SK-MEL-5 (cell line): Measurements from ENCODE around the gene LRRC8A. TPM values are rescaled to one million over a fixed set of nuclear protein-coding genes. Genes with fewer than 3 reads are reported as not detected.

Experiments used
- DNase-seq: peaks from one replicate; pipeline ENCODE4 v3.0.0-alpha.2; 2016; ENCODE audit warnings: low read depth, low spot score
- in situ Hi-C: cut with HindIII; loops from 2 replicates; pipeline ENCODE4 v1.10.0; 2016; ENCODE audit warnings: low sequenced_read_pairs, high pct_unique_total_duplicates, low pct_unique_long_range_greater_than_20kb
- total RNA-seq: library from RNA; depleted of rRNA; stranded (reverse); fragments of >200 nt; shearing (Covaris generic); gene quantifications from 2 replicates; pipeline ENCODE4 v1.2.3, GENCODE V29; 2014

The LRRC8A gene
- total RNA-seq, 1 experiment from 2014 or later, result 36.0 TPM

DNA sequence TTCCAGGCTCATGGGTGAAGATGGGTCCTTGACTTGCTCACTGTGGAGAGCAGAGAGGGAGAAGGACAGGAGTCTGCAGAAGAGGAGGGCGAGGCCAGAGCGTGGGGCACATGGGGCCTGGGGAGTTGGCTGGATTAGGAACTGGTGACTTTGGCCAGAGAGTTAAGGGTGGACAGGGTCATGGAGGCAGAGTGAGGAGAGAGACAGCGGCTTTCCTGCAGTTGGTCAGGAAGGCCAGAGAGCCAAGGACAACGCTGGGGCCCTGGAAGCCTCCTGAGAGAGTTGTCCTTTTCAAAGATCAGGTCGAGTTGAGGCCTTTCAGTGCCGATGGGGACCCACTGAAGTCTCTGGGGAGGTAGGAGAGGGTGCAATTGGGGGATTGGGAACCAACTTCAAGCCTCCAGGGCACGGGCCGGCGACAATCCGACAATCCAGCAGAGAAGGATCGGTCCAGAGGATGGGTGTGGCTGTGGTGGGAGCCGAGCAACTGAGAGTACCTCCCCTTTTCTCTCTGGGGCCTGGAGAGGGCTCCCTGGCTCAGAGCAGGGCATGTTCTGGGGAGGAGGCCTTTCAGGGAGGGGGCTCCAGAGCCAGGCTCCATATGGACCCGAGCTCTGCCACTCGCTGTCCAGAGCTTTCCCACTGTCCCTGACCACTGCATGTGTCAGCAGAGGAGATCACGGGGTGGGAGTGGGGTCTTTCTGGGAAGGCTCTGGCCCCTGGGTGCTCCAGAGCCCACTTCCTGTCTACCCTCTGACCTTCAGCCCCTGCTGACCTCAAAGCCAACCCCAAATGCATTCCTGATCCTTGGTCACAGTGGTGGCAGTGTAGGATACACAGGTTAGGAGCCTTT, 31.3 kb downstream of the LRRC8A start:
- in situ Hi-C loops, result no loop called here
- DNase-seq, result no peak

DNA sequence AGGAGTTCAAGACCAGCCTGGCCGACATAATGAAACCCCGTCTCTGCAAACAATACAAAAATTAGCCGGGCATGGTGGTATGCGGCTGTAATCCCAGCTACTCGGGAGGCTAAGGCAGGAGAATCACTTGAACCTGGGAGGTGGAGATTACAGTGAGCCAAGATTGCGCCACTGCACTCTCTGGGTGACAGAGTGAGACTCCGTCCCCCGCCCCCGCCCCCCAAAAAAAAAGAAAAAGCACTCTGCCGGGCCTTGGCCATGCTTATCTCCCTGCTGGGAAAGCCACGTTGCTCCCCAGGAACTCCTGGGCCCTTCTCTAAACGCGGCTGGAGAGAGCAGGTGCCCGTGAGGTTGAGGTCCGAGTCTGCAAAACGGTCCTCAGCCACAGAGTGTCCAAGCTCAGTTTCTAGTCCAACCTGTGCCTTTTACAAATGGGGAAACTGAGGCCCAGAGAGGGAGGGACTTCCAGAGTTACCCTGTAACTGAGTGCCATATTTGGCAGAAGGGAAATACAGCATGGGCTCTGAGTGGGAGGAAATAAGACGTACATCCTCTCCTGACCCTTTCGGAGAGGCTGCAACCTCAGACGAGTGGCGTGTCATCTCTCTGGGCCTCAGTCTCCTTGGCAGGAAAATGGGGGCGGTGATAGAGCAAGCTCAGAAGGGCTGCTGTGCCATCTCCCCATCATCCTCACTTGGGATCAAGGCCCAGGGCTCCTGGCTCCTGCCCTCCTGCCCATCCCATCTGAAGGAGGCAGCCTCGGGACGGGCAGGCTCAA, 32.3 kb downstream of the LRRC8A start:
- in situ Hi-C loops, result no loop called here
- DNase-seq, result no peak

DNA sequence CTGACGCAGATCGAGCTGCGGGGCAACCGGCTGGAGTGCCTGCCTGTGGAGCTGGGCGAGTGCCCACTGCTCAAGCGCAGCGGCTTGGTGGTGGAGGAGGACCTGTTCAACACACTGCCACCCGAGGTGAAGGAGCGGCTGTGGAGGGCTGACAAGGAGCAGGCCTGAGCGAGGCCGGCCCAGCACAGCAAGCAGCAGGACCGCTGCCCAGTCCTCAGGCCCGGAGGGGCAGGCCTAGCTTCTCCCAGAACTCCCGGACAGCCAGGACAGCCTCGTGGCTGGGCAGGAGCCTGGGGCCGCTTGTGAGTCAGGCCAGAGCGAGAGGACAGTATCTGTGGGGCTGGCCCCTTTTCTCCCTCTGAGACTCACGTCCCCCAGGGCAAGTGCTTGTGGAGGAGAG, 34.3 kb downstream of the LRRC8A start:
- in situ Hi-C loops, result no loop called here
- no peak for DNase-seq

DNA sequence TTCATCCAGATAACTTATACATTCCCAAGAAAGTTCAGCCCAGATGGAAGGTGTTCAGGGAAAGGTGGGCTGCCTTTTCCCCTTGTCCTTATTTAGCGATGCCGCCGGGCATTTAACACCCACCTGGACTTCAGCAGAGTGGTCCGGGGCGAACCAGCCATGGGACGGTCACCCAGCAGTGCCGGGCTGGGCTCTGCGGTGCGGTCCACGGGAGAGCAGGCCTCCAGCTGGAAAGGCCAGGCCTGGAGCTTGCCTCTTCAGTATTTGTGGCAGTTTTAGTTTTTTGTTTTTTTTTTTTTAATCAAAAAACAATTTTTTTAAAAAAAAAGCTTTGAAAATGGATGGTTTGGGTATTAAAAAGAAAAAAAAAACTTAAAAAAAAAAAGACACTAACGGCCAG, 34.8 kb downstream of the LRRC8A start:
- no peak for DNase-seq
- in situ Hi-C loops, result no loop called here

DNA sequence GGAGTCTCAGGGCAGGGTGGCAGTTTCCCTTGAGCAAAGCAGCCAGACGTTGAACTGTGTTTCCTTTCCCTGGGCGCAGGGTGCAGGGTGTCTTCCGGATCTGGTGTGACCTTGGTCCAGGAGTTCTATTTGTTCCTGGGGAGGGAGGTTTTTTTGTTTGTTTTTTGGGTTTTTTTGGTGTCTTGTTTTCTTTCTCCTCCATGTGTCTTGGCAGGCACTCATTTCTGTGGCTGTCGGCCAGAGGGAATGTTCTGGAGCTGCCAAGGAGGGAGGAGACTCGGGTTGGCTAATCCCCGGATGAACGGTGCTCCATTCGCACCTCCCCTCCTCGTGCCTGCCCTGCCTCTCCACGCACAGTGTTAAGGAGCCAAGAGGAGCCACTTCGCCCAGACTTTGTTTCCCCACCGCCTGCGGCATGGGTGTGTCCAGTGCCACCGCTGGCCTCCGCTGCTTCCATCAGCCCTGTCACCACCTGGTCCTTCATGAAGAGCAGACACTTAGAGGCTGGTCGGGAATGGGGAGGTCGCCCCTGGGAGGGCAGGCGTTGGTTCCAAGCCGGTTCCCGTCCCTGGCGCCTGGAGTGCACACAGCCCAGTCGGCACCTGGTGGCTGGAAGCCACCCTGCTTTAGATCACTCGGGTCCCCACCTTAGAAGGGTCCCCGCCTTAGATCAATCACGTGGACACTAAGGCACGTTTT, 35.4 kb downstream of the LRRC8A start:
- no peak for DNase-seq
- in situ Hi-C loops, result no loop called here

DNA sequence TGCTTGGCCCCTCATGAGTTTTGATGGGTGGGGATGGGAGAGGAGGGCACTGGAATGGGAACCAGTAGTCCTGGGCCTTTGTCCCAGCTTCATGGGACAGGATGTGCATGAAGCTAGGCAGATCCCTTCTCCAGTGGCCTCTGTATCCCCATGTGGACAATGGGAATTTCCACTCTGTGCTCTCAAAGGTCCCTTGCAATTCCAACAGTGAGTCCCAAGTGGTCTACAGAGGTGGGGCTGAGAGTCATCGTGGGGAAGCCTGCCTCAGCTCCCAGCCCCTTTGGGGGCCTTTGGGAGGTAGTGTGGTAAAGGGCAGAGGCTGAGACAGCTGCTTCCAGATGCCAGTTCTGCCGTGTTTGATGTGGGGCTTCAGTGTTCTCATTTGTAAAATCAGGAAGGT, 37.0 kb downstream of the LRRC8A start:
- in situ Hi-C loops, result no loop called here
- no peak for DNase-seq

DNA sequence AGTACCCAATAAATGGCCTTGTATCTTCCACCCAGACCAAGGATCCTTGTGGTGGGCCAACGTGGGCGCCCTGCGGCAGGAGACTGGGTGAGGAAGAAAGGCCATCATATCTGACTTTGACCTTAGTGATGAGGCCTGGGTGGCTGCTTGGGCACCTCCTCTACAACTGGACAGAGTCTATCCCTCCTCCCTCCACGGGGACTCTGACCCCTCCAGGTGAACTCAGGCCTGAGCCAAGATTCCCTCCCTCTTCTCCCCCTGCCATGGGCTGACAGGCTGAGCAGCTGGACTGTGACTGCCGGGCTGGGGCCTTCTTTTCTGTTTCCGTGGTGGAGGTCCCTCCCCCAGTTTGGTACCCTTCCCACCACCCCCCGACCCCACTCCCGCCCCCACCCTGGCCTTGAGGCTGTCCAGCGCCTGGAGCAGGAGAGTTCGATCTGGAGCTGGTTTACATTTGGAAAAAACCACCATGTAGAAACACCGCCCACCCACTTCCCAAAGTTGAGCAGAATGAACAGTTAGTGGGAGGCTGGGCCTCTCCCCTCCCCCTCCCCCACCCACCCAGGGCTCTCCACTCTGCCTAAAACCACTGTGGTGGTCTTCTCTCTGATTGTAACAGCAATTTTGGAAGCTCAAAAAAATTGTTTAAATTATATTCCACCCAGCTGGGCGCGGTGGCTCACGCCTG, 37.6 kb downstream of the LRRC8A start:
- no peak for DNase-seq
- in situ Hi-C loops, result no loop called here

DNA sequence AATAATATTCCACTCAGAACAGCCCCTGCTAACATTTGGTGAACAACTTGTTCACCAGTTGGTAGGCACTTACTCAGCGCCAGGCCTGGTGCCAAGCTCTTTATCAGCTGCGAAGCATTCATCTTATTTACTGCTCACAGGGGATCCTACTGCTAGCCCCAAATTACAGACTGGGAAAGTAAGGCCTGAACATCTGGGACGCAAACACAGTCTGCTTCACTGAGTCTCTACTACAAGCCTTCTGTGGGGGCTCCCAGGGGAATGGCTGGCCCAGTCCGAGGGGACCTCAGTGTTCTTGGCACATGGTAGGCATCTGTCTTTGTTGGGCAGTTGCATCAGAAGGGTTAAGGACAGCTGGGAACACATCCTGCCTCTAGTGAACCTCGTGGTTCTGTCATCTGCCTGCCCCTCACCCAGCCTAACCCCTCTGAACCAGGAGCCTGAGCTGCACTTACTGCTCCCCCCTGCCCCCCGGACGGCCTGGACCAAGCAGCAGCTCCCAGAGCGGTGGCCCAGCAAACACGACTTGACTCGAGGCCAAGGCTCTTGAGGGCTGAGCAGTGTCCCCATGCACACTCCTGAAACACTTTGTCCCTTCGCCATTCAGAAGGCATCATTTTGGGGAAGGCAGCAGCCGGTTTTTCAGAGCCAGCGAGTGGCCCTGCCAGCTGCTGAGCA, 38.6 kb downstream of the LRRC8A start, which contains the start of gene PHYHD1:
PHYHD1 (plus strand) TSS at position 602 of the 678 bp plus-strand sequence. CDS start 1,342 bp downstream, outside the sequence.
- in situ Hi-C loops, result no loop called here
- DNase-seq, result peak; percentile 18

DNA sequence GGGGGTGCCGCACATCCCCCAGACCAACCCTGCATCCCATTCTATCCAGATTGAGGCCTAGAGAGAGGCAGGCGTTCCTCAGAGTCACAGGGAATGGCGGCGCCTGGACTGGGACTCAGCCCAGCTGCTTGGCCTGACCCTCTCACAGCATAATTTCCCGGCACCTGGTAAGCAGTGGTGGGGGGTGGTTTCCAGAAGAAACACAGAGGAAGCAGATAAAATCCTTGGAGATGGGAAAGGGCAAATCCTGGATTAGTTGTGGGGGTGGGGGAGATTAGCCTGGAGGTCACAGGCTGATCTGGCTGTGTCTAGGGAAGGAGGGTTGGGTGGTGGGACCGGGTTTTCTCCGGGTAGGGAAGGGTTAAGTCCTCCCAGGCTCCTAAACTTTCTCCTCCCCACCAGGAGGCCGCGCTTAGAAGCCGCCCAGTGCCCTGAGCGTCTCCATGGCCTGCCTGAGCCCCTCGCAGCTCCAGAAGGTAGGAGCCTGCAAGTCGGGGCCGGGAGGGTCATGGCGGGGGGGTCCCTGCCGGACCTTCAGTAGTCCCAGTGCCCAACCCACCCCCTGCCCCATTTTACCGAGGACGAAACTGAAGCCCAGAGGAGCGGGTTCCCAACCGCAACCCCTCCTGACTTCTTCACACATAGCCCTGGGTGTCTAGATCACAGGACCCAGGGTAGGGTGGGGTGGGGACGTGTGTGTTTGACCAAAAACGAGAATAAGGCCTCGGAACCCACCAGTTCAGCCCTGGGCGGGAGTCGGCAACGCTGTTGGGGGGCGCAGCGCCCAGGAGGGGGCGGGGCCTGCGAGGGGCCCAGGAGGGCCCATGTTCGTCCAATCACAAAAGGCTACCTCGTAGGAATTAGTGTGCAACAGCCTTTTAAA, 40.2 kb downstream of the LRRC8A start:
- peak; percentile 71 for DNase-seq
- in situ Hi-C loops, result no loop called here

DNA sequence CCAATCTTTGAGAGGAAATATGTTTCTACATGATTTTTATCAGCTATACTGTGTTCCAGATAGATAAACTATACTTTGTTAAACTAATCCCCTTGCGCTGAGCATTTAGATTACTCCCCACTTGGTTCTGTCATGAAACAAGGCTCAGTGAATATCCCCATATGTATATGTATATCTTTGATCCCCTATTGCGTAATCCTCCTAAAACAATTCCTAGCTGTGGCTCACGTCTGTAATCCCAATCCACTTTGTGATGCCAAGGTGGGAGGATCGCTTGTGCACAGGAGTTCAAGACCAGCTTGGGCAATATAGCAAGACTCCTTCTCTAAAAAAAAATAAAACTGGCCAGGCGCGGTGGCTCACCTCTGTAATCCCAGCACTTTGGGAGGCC, 41.6 kb downstream of the LRRC8A start:
- in situ Hi-C loops, result no loop called here
- DNase-seq, result no peak

DNA sequence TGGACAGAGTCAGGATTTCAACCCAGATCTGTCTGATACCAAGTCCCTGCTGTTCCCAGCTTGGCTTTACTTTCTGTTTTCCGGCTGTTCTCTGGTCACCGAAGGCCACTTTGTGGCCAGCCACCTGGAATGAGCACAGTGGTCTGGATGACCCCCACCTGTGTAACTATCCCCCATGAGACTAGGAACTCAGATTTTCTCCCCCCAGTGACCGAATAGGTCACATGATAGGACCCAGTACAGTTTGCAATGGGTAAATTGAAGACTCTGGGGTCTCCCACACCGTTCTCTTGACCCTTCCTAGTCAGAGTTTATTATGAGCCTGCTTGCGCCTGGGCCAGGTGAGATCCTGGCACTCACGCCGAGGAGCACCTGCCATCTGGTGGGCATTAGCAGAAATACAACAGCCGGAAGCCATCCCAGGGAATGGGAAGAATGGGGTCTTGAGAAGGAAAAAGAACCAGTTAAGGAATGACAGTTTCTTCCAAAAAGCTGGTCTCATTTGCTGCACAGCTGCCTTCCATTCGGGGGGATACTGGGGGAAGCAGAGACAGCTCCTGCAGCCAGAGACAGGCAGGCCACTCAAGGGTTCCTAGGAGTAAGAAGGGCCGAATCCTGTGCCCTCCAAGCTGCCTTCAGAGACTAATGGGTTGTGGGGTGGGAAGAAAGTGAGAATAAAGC, 45.9 kb downstream of the LRRC8A start:
- in situ Hi-C loops, result no loop called here
- DNase-seq, result peak; percentile 69

DNA sequence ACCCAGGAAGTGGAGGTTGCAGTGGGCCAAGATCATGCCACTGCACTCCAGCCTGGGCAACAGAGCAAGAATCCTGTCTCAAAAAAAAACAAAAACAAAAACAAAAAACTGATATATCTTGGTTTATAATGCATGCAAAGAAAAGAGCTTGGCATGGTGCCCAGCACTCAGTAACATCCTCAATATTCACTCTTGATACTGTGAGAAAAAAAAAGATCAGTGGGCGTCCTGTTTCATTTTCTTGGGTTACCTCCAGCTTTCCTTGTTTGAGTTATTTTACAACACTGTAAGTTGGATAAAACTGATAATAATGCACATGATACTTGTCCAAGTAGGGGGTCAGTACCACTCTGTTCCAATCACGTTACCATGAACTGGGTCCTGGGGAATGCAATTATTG, 46.7 kb downstream of the LRRC8A start:
- DNase-seq, result no peak
- in situ Hi-C loops, result no loop called here

DNA sequence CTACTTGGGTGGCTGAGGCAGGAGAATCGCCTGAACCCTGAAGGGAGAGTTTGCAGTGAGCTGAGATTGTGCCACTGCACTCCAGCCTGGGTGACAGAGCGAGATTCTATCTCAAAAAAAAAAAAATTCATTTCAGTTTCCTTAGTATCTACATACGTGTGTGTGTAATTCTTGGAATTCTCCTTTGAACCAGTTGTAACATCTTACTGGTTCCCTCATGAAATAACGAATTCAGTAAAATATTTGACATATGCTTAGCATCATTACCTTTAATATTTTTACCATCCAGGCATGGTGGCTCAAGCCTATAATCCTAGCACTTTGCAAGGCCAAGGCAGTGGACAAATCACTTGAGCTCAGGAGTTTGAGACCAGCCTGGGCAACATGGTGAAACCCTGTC, 47.6 kb downstream of the LRRC8A start:
- in situ Hi-C loops, result no loop called here
- DNase-seq, result no peak

DNA sequence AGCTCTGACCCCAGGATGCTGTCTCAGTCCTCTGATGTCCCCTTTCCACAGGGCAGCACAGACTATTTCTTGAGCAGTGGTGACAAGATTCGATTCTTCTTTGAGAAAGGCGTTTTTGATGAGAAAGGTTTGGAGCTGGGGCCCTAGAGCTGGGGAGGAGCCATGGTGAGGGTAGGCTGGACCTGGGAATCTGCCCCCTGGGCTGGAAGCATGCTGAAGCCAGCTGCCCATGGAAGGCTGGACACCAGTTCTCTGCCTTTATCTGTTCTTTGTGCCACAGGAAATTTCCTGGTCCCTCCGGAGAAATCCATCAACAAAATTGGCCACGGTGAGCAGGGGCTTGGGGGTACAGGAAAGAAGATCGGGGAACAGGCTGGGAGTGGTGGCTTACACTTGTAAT, 51.8 kb downstream of the LRRC8A start:
- no peak for DNase-seq
- in situ Hi-C loops, result no loop called here

DNA sequence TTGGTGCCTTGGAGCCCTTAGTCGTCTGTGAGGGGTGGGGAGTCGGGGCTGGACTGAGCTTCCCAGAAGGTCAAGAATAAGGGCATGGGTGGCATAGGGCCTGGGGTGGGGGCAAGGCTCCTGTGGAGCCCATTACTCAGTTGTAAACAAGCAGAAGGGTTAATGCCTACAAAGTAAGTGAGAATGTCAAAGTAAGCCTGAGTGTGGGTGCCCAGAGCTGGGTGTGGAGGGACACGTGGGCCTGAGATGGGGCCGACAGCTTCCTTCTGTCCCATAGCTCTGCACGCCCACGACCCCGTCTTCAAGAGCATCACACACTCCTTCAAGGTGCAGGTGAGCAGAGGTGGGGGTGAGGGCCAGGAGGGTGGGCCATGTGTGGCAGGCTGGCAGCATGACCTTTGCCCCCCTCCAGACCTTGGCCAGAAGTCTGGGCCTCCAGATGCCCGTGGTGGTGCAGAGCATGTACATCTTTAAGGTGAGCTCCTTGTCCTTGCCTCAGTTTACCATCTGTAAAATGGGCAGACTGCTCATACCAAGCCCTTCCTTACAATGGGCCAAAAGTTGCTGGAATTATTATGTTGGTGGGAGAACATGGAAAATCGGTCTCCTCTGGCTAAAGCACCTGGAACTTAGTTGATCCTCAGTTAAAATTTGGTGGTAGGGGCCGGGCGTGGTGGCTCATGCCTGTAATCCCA, 54.4 kb downstream of the LRRC8A start:
- in situ Hi-C loops, result no loop called here
- no peak for DNase-seq
